ENCODE measurements around the gene CEBPE.

DNA sequence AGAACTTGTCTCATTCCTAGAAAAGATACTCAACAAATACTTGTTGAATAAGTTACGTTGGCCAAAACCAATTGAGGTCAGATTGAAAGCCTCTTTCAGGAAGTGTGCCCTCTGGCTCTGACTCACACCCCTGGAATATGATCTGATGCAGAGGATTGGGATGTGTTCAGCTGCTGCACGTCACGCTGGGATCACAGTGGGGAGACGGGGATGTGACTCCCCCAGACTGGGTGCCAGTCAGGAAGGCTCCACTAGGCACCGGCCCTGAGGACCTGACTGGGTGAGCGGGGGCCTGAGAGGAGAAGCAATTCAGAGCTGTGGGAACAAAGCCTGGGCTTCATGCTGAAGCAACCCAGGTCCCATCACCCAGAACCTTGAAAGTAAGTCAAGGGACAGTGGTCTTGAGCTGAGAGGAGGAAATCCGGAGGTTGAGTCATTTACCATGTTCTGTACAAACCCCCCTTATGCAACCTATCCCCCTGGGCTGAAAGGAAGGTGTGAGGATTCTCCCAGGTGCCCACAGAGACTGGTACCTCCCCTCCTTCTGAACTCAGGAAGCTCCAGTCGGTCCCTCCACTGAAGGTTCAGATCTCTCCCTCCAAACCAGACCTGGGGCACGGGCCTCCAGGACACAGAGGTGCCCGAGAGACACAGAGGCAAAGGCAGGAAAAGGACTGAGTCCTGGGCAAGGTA lies 3.9 kb downstream of the CEBPE start:
- TF ChIP-seq, protein P1, sequence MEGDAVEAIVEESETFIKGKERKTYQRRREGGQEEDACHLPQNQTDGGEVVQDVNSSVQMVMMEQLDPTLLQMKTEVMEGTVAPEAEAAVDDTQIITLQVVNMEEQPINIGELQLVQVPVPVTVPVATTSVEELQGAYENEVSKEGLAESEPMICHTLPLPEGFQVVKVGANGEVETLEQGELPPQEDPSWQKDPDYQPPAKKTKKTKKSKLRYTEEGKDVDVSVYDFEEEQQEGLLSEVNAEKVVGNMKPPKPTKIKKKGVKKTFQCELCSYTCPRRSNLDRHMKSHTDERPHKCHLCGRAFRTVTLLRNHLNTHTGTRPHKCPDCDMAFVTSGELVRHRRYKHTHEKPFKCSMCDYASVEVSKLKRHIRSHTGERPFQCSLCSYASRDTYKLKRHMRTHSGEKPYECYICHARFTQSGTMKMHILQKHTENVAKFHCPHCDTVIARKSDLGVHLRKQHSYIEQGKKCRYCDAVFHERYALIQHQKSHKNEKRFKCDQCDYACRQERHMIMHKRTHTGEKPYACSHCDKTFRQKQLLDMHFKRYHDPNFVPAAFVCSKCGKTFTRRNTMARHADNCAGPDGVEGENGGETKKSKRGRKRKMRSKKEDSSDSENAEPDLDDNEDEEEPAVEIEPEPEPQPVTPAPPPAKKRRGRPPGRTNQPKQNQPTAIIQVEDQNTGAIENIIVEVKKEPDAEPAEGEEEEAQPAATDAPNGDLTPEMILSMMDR (IDR thresholded peaks at IDR 0.05): no peak
- TF ChIP-seq POLR2A (IDR thresholded peaks at IDR 0.05): no peak
